A673 (cell line): ENCODE measurements around the gene ESF1. TPM values are rescaled to one million over a fixed set of nuclear protein-coding genes. Genes with fewer than 3 reads are reported as not detected.

ENCODE experiments used
- BruUV-seq: library from RNA; stranded (reverse); fragments of 400-500 nt; replicated peaks from 2 replicates; lab custom pipeline; 2021; lab: Mats Ljungman, UMichigan
- CTCF ChIA-PET: fragments of 300-600 bp; sonication (Branson Sonifier 250); formaldehyde crosslinking; loops from one replicate; lab custom pipeline; 2022; ENCODE audit warnings: antibody characterized with exemption; lab: Charles Lee
- POLR2A ChIA-PET: fragments of 300-600 bp; sonication (Branson Sonifier 250); formaldehyde crosslinking; loops from one replicate; lab custom pipeline; 2022; ENCODE audit warnings: antibody characterized with exemption; ENCODE audit not compliant: low non-redundant PET; lab: Charles Lee
- DNase-seq: peaks from one replicate; pipeline ENCODE4 v3.0.0-alpha.2; 2015; ENCODE audit warnings: low spot score
- H3K27ac ChIP-seq: fragments of 200-600 bp; sonication (generic); 2 replicates; pipeline ENCODE4 v1.5.1; 2016; ENCODE audit warnings: mixed run types, low read depth, mild to moderate bottlenecking, mixed read lengths, antibody characterized with exemption, low read length; ENCODE audit not compliant: poor library complexity, severe bottlenecking
- H3K27me3 ChIP-seq: fragments of 200-600 bp; sonication (generic); replicated peaks from 2 replicates; pipeline ENCODE4 v1.6.1; 2017; ENCODE audit warnings: mixed run types, low read depth, mild to moderate bottlenecking, mixed read lengths, antibody characterized with exemption, low read length; ENCODE audit not compliant: insufficient read depth, poor library complexity
- H3K36me3 ChIP-seq: fragments of 200-600 bp; sonication (generic); 2 replicates; pipeline ENCODE4 v1.6.1; 2016; ENCODE audit warnings: mixed run types, mild to moderate bottlenecking, mixed read lengths, antibody characterized with exemption, low read length; ENCODE audit not compliant: insufficient read depth, poor library complexity, severe bottlenecking
- H3K4me1 ChIP-seq: fragments of 200-600 bp; sonication (generic); 2 replicates; pipeline ENCODE4 v1.6.1; 2017; ENCODE audit warnings: mixed run types, mild to moderate bottlenecking, mixed read lengths, antibody characterized with exemption, low read length; ENCODE audit not compliant: insufficient read depth, poor library complexity, severe bottlenecking
- H3K4me3 ChIP-seq: fragments of 200-600 bp; sonication (generic); 2 replicates; pipeline ENCODE4 v1.5.1; 2016; ENCODE audit warnings: low read depth, mixed run types, mild to moderate bottlenecking, mixed read lengths, low read length; ENCODE audit not compliant: poor library complexity, severe bottlenecking
- H3K9me3 ChIP-seq: fragments of 200-600 bp; sonication (generic); 2 replicates; pipeline ENCODE4 v1.6.1; 2016; ENCODE audit warnings: mixed run types, low read depth, mild to moderate bottlenecking, mixed read lengths, antibody characterized with exemption, low read length; ENCODE audit not compliant: poor library complexity, severe bottlenecking
- EZH2 ChIP-seq: fragments of 200-600 bp; sonication (generic); IDR thresholded peaks from 2 replicates; pipeline ENCODE4 v1.6.1; 2017; ENCODE audit warnings: borderline replicate concordance, low read depth, mild to moderate bottlenecking, mixed read lengths, antibody characterized with exemption, low read length; ENCODE audit not compliant: poor library complexity, severe bottlenecking
- intact Hi-C: fragments of 100-400 bp; cut with micrococcal nuclease; formaldehyde crosslinking; loops from one replicate; pipeline ENCODE4 v1.10.0; 2022; ENCODE audit not compliant: unreplicated experiment
- total RNA-seq: library from RNA; stranded (reverse); gene quantifications from 2 replicates; pipeline ENCODE4 v1.2.3, GENCODE V29; 2021
- TF ChIP-seq, protein P1 (sequence below): fragments of 300-800, 200-600 bp; sonication (generic); conservative IDR thresholded peaks from 2 replicates; pipeline ENCODE4 v1.5.1; 2017; ENCODE audit warnings: low read depth, mild to moderate bottlenecking, antibody characterized with exemption, low read length, moderate library complexity, mixed read lengths

The ESF1 gene
- total RNA-seq, 1 experiment from 2014 or later: 34.7 TPM

DNA sequence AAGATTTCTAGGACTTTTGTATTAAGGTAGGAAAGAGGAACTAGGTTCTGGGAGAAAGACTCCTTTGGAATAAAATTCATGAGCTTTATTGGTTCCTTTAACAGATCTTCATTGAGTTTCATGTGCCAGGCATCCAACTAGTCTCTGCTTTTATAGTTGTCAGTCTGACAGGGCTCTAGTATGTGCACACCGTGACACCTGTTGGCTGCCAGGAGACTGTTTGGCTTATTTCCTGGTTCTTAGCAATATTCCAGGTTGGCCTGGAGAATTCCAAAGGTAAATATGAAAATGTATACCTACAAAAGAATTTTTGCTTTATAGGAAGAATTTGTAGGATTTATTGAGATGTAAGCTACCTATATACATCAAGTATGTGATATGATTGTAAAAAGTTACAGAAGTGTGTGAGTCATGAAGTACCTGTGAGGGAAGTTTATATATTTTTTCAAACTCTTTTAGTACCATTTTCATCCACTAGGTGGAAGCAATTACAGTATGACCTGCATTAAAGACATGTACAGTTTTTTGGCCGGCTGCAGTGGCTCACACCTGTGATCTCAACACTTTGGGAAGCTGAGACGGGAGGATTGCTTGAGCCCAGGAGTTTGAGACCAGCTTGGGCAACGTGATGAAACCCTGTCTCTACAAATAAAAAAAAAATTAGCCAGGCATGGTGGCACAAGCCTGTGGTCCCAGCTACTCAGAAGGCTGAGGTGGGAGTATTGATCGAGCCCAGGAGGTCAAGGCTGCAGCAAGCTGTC is 35.3 kb upstream of the ESF1 start:
- no peaks in the 10 kb centered on the region for H3K4me1 ChIP-seq
- no peak overlapping the region for H3K27ac ChIP-seq
- H3K9me3 ChIP-seq: no peaks in the 10 kb centered on the region
- no peak overlapping the region for H3K4me3 ChIP-seq
- BruUV-seq: no TSS peak
- DNase-seq: peak; percentile 53
- POLR2A ChIA-PET: no interaction called here
- peaks cover 32% of the 10 kb centered on the region for H3K36me3 ChIP-seq
- intact Hi-C loops: loop anchor here (1.0 to 10.0 kb wide), 2 partner anchors 135 to 235 kb away; no protein-coding TSS in a partner anchor
- CTCF ChIA-PET: interaction anchor here (0.7 kb wide), 1 partner anchor 25 kb away, joined by 3 read pairs; no protein-coding TSS in a partner anchor
- TF ChIP-seq EZH2: no peak
- TF ChIP-seq, protein P1, sequence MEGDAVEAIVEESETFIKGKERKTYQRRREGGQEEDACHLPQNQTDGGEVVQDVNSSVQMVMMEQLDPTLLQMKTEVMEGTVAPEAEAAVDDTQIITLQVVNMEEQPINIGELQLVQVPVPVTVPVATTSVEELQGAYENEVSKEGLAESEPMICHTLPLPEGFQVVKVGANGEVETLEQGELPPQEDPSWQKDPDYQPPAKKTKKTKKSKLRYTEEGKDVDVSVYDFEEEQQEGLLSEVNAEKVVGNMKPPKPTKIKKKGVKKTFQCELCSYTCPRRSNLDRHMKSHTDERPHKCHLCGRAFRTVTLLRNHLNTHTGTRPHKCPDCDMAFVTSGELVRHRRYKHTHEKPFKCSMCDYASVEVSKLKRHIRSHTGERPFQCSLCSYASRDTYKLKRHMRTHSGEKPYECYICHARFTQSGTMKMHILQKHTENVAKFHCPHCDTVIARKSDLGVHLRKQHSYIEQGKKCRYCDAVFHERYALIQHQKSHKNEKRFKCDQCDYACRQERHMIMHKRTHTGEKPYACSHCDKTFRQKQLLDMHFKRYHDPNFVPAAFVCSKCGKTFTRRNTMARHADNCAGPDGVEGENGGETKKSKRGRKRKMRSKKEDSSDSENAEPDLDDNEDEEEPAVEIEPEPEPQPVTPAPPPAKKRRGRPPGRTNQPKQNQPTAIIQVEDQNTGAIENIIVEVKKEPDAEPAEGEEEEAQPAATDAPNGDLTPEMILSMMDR: peak; percentile 67
- no peaks in the 10 kb centered on the region for H3K27me3 ChIP-seq

DNA sequence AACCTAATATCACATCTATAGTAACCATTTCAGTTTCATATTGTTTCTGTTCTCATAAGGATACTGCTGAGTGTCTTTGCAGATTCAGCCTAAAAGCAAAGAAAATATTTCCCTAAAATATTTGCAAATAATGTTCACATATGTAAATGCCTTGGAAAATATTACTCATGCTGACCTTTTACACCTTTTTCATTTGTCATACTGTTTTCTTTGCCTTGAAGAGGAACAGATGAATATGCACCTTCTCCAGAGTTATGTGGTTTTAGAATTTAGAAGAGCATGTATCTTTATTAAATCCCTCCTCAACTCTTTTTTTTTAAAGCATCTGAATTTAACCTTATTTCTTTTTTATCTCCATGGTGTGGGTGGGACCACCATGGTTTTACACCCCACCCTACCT is 32.6 kb upstream of the ESF1 start:
- BruUV-seq: no TSS peak
- TF ChIP-seq, protein P1: no peak
- ChIA-PET POLR2A (no interaction called here), CTCF (no interaction called here)
- Histone ChIP-seq H3K36me3 (peaks cover 58% of the 10 kb centered on the region), H3K4me3 (no peak overlapping the region), H3K4me1 (no peaks in the 10 kb centered on the region), H3K27me3 (no peaks in the 10 kb centered on the region), H3K27ac (no peak overlapping the region), H3K9me3 (no peaks in the 10 kb centered on the region)
- no peak for DNase-seq
- intact Hi-C loops: no loop called here

DNA sequence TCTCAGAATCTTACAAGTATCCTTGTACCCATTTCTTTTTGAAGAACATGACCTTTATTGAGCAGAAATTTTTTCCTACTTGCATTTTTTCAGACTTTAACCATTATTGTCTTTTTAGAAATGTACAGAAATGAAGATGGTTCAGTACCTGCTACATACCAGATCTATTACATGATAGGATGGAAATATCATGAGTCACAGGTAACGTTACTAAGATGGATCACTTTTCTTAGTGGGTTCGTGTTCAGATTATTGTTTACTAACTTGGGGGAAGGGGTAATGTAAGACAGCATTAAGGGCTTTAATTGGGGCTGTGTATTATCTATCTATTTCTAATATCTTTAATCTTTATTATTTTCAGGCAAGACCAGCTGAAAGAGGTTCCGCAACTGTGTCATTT is 32.0 kb upstream of the ESF1 start:
- Histone ChIP-seq H3K36me3 (peaks cover 63% of the 10 kb centered on the region), H3K9me3 (no peaks in the 10 kb centered on the region), H3K27me3 (no peaks in the 10 kb centered on the region), H3K4me1 (no peaks in the 10 kb centered on the region), H3K27ac (no peak overlapping the region), H3K4me3 (no peak overlapping the region)
- no peak for DNase-seq
- intact Hi-C loops: no loop called here
- CTCF ChIA-PET: no interaction called here
- TF ChIP-seq, protein P1: no peak
- no peak for TF ChIP-seq EZH2
- BruUV-seq: no TSS peak
- POLR2A ChIA-PET: no interaction called here
